HepG2 (cell line): ENCODE data around the gene ZNF234. TPM values are rescaled to one million over a fixed set of nuclear protein-coding genes. Genes with fewer than 3 reads are reported as not detected.

ENCODE experiments used
- ATAC-seq: fragments of 200-7000 bp; cut with Tn5 transposase; 3 replicates; pipeline ENCODE4 v1.9.1; 2020; ENCODE audit warnings: mild to moderate bottlenecking, moderate library complexity
- BruUV-seq: library from RNA; stranded (reverse); fragments of 400-500 nt; replicated peaks from 2 replicates; lab custom pipeline; 2021; lab: Mats Ljungman, UMichigan
- CTCF ChIA-PET: fragments of 300-600 bp; formaldehyde crosslinking; extraction: SDS; loops from one replicate; lab custom pipeline; 2021; ENCODE audit warnings: low total read pairs, inconsistent platforms, low intra/inter-chr PET ratio; lab: Yijun Ruan, JAX
- POLR2A ChIA-PET: fragments of 350-600 bp; sonication (Branson Sonifier 250); formaldehyde crosslinking; loops from one replicate; lab custom pipeline; 2020; ENCODE audit warnings: antibody characterized with exemption, inconsistent platforms; lab: Yijun Ruan, JAX
- DNase-seq: peaks from one replicate; pipeline ENCODE4 v3.0.0-alpha.2; 2015; ENCODE audit warnings: low spot score
- FAIRE-seq: peaks from 3 replicates; lab custom pipeline; 2011; peaks lifted over from hg19 to GRCh38; lab: Jason Lieb, UNC
- H2AFZ ChIP-seq: one replicate; pipeline ENCODE4 v1.6.1; 2011; ENCODE audit warnings: low read length, inconsistent platforms
- H3K27ac ChIP-seq: fragments of 300-600 bp; 3 replicates; pipeline ENCODE4 v1.8.0; 2011; ENCODE audit warnings: mixed run types, mild to moderate bottlenecking, mixed read lengths, low read length, inconsistent platforms; ENCODE audit not compliant: insufficient read depth; ENCODE audit errors: extremely low read length
- H3K27me3 ChIP-seq, 2 experiments: fragments of 200-600 bp in 1 of 2; 2 replicates in 1 of 2; 3 replicates in 1 of 2; pipeline versions ENCODE4 v1.6.0 to v1.8.0; 2011; ENCODE audit warnings: low read length in 2 of 2, mild to moderate bottlenecking in 2 of 2, moderate library complexity in 2 of 2, inconsistent platforms in 1 of 2; ENCODE audit not compliant: insufficient read depth in 2 of 2, control insufficient read depth in 1 of 2
- H3K36me3 ChIP-seq, 2 experiments: fragments of 200-600 bp in 1 of 2; replicated peaks in 1 of 2; 2 replicates in 1 of 2; 3 replicates in 1 of 2; pipeline versions ENCODE4 v1.5.1 to v1.8.0; 2011; ENCODE audit warnings: low read length in 2 of 2, inconsistent platforms in 1 of 2; ENCODE audit not compliant: insufficient read depth in 2 of 2, control insufficient read depth in 1 of 2
- H3K4me1 ChIP-seq: 2 replicates; pipeline ENCODE4 v1.5.1; 2012; ENCODE audit warnings: low read length, inconsistent platforms; ENCODE audit not compliant: insufficient read depth
- H3K4me2 ChIP-seq: 2 replicates; pipeline ENCODE4 v1.6.0; 2011; ENCODE audit warnings: low read depth, low read length, inconsistent platforms
- H3K4me3 ChIP-seq, 3 experiments: fragments of 200-600 bp in 1 of 3; sonication (generic), shearing (Covaris generic) in 1 of 3; replicated peaks in 1 of 3; 2 replicates each; pipeline ENCODE4 v1.5.1; 2011 to 2016; ENCODE audit warnings: low read length in 3 of 3, inconsistent platforms in 2 of 3, low read depth in 2 of 3, mild to moderate bottlenecking in 2 of 3, control low read depth in 1 of 3, mixed read lengths in 1 of 3; ENCODE audit not compliant: insufficient read depth in 1 of 3
- H3K79me2 ChIP-seq: one replicate; pipeline ENCODE4 v1.6.1; 2011; ENCODE audit warnings: low read length, inconsistent platforms; ENCODE audit not compliant: insufficient read depth
- H3K9ac ChIP-seq: 2 replicates; pipeline ENCODE4 v1.6.0; 2011; ENCODE audit warnings: mild to moderate bottlenecking, low read depth, low read length, inconsistent platforms; ENCODE audit not compliant: insufficient read depth
- H3K9me3 ChIP-seq: 2 replicates; pipeline ENCODE4 v1.5.1; 2012; ENCODE audit warnings: mild to moderate bottlenecking, low read length
- H4K20me1 ChIP-seq: 2 replicates; pipeline ENCODE4 v1.6.0; 2011; ENCODE audit warnings: inconsistent platforms, mild to moderate bottlenecking, low read length, moderate library complexity; ENCODE audit not compliant: insufficient read depth
- ATF7 ChIP-seq, 2 experiments: fragments of 450-650 bp in 1 of 2; sonication (generic) in 1 of 2; formaldehyde crosslinking in 1 of 2; IDR thresholded peaks; 2 replicates each; pipeline versions ENCODE4 v1.4.0 to v1.6.1; 2016 to 2020; ENCODE audit warnings: antibody characterized with exemption in 1 of 2, mild to moderate bottlenecking in 1 of 2, missing genetic modification reagents in 1 of 2
- CBFB ChIP-seq: sonication (generic); formaldehyde crosslinking; IDR thresholded peaks from 2 replicates; pipeline ENCODE4 v1.4.0; 2020; ENCODE audit warnings: missing genetic modification reagents
- CCDC6 ChIP-seq: sonication (generic); formaldehyde crosslinking; IDR thresholded peaks from 2 replicates; pipeline ENCODE4 v1.8.1; 2022; ENCODE audit warnings: mild to moderate bottlenecking, missing genetic modification reagents, moderate library complexity
- CENPX ChIP-seq: sonication (generic); formaldehyde crosslinking; IDR thresholded peaks from 2 replicates; pipeline ENCODE4 v1.9.0; 2021; ENCODE audit warnings: mild to moderate bottlenecking, missing genetic modification reagents, moderate library complexity
- IKZF5 ChIP-seq: IDR thresholded peaks from 2 replicates; pipeline ENCODE4 v1.6.1; 2018; ENCODE audit warnings: missing genetic modification reagents, mild to moderate bottlenecking, missing compliant biosample characterization
- MEIS1 ChIP-seq: sonication (generic); formaldehyde crosslinking; IDR thresholded peaks from 2 replicates; pipeline ENCODE4 v1.9.0; 2021; ENCODE audit warnings: mild to moderate bottlenecking, missing genetic modification reagents, moderate library complexity, borderline replicate concordance
- SIX1 ChIP-seq: sonication (generic); formaldehyde crosslinking; IDR thresholded peaks from 2 replicates; pipeline ENCODE4 v1.4.0; 2020; ENCODE audit warnings: missing genetic modification reagents, borderline replicate concordance
- TGIF2 ChIP-seq: IDR thresholded peaks from 2 replicates; pipeline ENCODE4 v1.6.1; 2016; ENCODE audit warnings: control low read depth, missing compliant biosample characterization
- ZBTB7B ChIP-seq: sonication (generic); formaldehyde crosslinking; IDR thresholded peaks from 2 replicates; pipeline ENCODE4 v1.4.0; 2020; ENCODE audit warnings: missing genetic modification reagents
- ZNF44 ChIP-seq: sonication (generic); formaldehyde crosslinking; IDR thresholded peaks from 2 replicates; pipeline ENCODE4 v1.5.1; 2020; ENCODE audit warnings: mild to moderate bottlenecking, missing genetic modification reagents
- WGBS: methylation state at CpG from one replicate; pipeline ENCODE4 v1.1.6; 2017; ENCODE audit warnings: low lambda C conversion rate; 5-methylcytosine and 5-hydroxymethylcytosine counted together
- in situ Hi-C: cut with HindIII; loops from 2 replicates; pipeline ENCODE4 v1.10.0; 2017; ENCODE audit warnings: low pct_unique_long_range_greater_than_20kb; ENCODE audit not compliant: extremely low pct_ligation_motif_present
- intact Hi-C: fragments of 100-400 bp; cut with micrococcal nuclease; formaldehyde crosslinking; loops from one replicate; pipeline ENCODE4 v1.10.0; 2022; ENCODE audit not compliant: unreplicated experiment
- polyA plus RNA-seq, 8 experiments: library from polyadenylated mRNA; depleted of rRNA in 3 of 8; stranded (reverse) in 7 of 8; unstranded in 1 of 8; fragments of >200 nt; fragmentation: Illumina TruSeq in 4 of 8; extraction: Trizol in 4 of 8; gene quantifications; 2 replicates each; pipeline versions ENCODE4 v1.2.1 to v1.2.3, GENCODE V29; 2011 to 2016; ENCODE audit warnings: low read depth in 4 of 8, missing spikeins in 1 of 8, mixed read lengths in 1 of 8; ENCODE audit not compliant: insufficient read depth in 1 of 8
- total RNA-seq, 5 experiments: library from RNA; depleted of rRNA; stranded (reverse); fragments of >200 nt; fragmentation: Illumina TruSeq; extraction: Trizol; gene quantifications; 2 replicates each; pipeline ENCODE4 v1.2.3, GENCODE V29; 2016; ENCODE audit warnings: low read depth in 1 of 5
- TF ChIP-seq, protein P1 (sequence below): sonication (generic); formaldehyde crosslinking; conservative IDR thresholded peaks from 2 replicates; pipeline ENCODE4 v1.5.0; 2020; ENCODE audit warnings: missing genetic modification reagents
- TF ChIP-seq, protein P2 (sequence below): sonication (generic); formaldehyde crosslinking; IDR thresholded peaks from 2 replicates; pipeline ENCODE4 v1.8.0; 2022; ENCODE audit warnings: missing genetic modification reagents, mild to moderate bottlenecking, inconsistent platforms, borderline replicate concordance
- TF ChIP-seq, protein P3 (sequence below): sonication (generic); formaldehyde crosslinking; IDR thresholded peaks from 2 replicates; pipeline ENCODE4 v1.4.0; 2020; ENCODE audit warnings: missing genetic modification reagents

ZNF234 gene
- total and polyA plus RNA-seq, 2 of the 13 experiments (the other 11 are each of a cell fraction or from before 2014, with no cell fraction given) = 3.5 to 11.2 TPM

DNA sequence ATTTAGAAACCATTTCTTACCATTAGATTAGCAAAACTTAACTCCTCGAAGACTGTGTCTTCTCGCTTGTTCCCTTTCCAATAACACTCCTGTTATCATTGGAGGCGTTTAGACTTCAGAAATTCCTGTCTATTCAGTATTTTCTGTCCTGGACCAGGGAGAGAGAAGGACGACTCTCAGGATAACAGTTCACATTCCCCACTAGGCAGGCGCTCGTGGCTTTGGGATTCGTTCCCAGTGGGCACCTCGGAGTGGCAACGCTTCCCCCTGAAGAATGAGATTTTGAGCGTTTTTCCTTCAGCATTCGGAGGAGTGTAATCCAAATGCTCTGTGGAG, 28.6 kb upstream of the ZNF234 start (continued):
- TF ChIP-seq, protein P1, sequence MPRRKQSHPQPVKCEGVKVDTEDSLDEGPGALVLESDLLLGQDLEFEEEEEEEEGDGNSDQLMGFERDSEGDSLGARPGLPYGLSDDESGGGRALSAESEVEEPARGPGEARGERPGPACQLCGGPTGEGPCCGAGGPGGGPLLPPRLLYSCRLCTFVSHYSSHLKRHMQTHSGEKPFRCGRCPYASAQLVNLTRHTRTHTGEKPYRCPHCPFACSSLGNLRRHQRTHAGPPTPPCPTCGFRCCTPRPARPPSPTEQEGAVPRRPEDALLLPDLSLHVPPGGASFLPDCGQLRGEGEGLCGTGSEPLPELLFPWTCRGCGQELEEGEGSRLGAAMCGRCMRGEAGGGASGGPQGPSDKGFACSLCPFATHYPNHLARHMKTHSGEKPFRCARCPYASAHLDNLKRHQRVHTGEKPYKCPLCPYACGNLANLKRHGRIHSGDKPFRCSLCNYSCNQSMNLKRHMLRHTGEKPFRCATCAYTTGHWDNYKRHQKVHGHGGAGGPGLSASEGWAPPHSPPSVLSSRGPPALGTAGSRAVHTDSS (CRISPR knock-in tag) = 0 out of 2 replicates have a peak, but pooled peaks have one; percentile 4
- 0 out of 2 replicates have a peak, but pooled peaks have one; percentile 22 for TF ChIP-seq ZNF44 (CRISPR knock-in tag)
- TF ChIP-seq, all 625 proteins: peak for 8

GRCh38 chr19:44113138-44113783, 28.1 kb upstream of the ZNF234 start, which contains the start of gene ZNF225:
Gene ZNF225 (plus strand): TSS chr19:44113399. CDS start chr19:44115828, 2,429 bp downstream.
- in situ Hi-C loops = no loop called here
- Histone ChIP-seq H3K36me3 (peaks cover 2 to 3% of the 10 kb centered on the region in 2 experiments; a peak in 3 of 5 replicates), H3K4me2 (peak within 1 kb of the TSS; percentile 85), H4K20me1 (no peaks in the 10 kb centered on the region), H3K4me3 (peak within 1 kb of the TSS; percentile 82 to 92 (median 82)), H3K27ac (peak within 1 kb of the TSS; percentile 51), H3K9me3 (no peaks in the 10 kb centered on the region), H3K79me2 (no peaks in the 10 kb centered on the region), H3K9ac (peak within 1 kb of the TSS; percentile 76), H2AFZ (peak within 1 kb of the TSS; percentile 75), H3K4me1 (peaks cover 14% of the 10 kb centered on the region), H3K27me3 (no peaks in the 10 kb centered on the region; a peak in 1 of 5 replicates)
- DNase-seq = peak; percentile 97
- no TSS peak for BruUV-seq
- WGBS = 0% methylated on average over 10 of the region's 44 CpGs
- ChIA-PET CTCF (no interaction called here), POLR2A (interaction anchor here (0.7 to 3.5 kb wide), 4 partner anchors 19 to 178 kb away, joined by 3 to 19 read pairs (median 8); partner anchors contain the start of genes ZNF224, ZNF226 and ZNF45)
- ATAC-seq = peak; percentile 99
- intact Hi-C loops = loop anchor here (1.0 to 10.0 kb wide), 3 partner anchors 99 to 178 kb away; partner anchors contain the start of genes ZNF227, ZNF230 and ZNF45
- peak; percentile 99 for FAIRE-seq
- TF ChIP-seq TGIF2 (CRISPR knock-in tag) (0 out of 2 replicates have a peak, but pooled peaks have one; percentile 60), MEIS1 (peak; percentile 71; the same call in 1 of the 2 replicates), CCDC6 (CRISPR knock-in tag) (peak; percentile 65; the same call in 1 of the 2 replicates), ZBTB7B (no peak), IKZF5 (CRISPR knock-in tag) (peak; percentile 75), SIX1 (CRISPR knock-in tag) (peak; percentile 28; the same call in 1 of the 2 replicates), ATF7 (IDR thresholded peaks at IDR 0.05) (no peak), ATF7 (CRISPR knock-in tag; IDR thresholded peaks at IDR 0.05) (0 out of 2 replicates have a peak, but pooled peaks have one; percentile 48), CBFB (CRISPR knock-in tag) (0 out of 2 replicates have a peak, but pooled peaks have one; percentile 49), CENPX (CRISPR knock-in tag) (no peak)
- TF ChIP-seq, protein P2, sequence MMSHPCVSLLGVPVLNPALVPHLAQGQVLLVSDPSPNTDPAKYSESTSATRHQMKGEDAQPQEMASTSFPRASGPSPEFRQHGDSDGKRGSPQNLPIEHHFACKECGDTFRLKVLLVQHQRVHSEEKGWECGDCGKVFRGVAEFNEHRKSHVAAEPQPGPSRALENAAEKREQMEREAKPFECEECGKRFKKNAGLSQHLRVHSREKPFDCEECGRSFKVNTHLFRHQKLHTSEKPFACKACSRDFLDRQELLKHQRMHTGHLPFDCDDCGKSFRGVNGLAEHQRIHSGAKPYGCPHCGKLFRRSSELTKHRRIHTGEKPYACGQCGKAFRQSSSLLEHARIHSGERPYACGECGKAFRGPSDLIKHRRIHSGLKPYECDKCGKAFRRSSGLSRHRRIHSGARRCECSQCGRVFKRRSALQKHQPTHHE (CRISPR knock-in tag) = peak; percentile 43; the same call in 1 of the 2 replicates
- TF ChIP-seq, protein P3, sequence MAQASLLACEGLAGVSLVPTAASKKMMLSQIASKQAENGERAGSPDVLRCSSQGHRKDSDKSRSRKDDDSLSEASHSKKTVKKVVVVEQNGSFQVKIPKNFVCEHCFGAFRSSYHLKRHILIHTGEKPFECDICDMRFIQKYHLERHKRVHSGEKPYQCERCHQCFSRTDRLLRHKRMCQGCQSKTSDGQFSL = no peak
